NT2/D1 (cell line): ENCODE measurements around the gene KCTD18.

ENCODE experiments used
- SUZ12 ChIP-seq: IDR thresholded peaks from 2 replicates; pipeline ENCODE4 v1.6.1; 2011; ENCODE audit not compliant: insufficient read length, insufficient read depth; ENCODE audit errors: extremely low read depth
- YY1 ChIP-seq: IDR thresholded peaks from 2 replicates; pipeline ENCODE4 v1.6.1; 2011; ENCODE audit not compliant: insufficient read length, insufficient read depth

- TF ChIP-seq SUZ12 (no peak), YY1 (no peak)
Measured at GRCh38 chr2:200490001-200490400, 19.9 kb downstream of the KCTD18 start.
